Superior temporal gyrus (tissue), 1 donor: ENCODE measurements around the gene GNMT.
"Not testable (repeated sequence)": the region's sequence is repeated elsewhere in the genome, so short reads cannot be mapped to it uniquely, and the experiment has no call there.

Source experiments
- DNase-seq: peaks from one replicate; pipeline ENCODE4 v3.0.0-alpha.2; 2016; ENCODE audit errors: extremely low spot score

GNMT gene

GRCh38 chr6:42941356-42941755, 19.2 kb upstream of the GNMT start:
- not testable (repeated sequence) for DNase-seq

- DNase-seq, result no peak
Measured at GRCh38 chr6:42942444-42942843, 18.1 kb upstream of the GNMT start.

GRCh38 chr6:42947950-42948349, 12.6 kb upstream of the GNMT start:
- DNase-seq, result peak; percentile 18

- DNase-seq, result no peak
Measured at GRCh38 chr6:42952389-42952788, 8.2 kb upstream of the GNMT start.

GRCh38 chr6:42954405-42954804, 6.1 kb upstream of the GNMT start:
- not testable (repeated sequence) for DNase-seq

- DNase-seq, result no peak
Measured at GRCh38 chr6:42958125-42958524, 2.4 kb upstream of the GNMT start.

- no peak for DNase-seq
Measured at GRCh38 chr6:42959917-42960242, 674 bp upstream of the GNMT start.

GRCh38 chr6:42961020-42961470, 491 bp downstream of the GNMT start:
- no peak for DNase-seq

- no peak for DNase-seq
Measured at GRCh38 chr6:42962096-42962495, 1.5 kb downstream of the GNMT start.

GRCh38 chr6:42962502-42963178, 2.1 kb downstream of the GNMT start:
- no peak for DNase-seq

GRCh38 chr6:42963179-42963854, 2.8 kb downstream of the GNMT start:
- no peak for DNase-seq

GRCh38 chr6:42963855-42964605, 3.5 kb downstream of the GNMT start:
- no peak for DNase-seq

- no peak for DNase-seq
Measured at GRCh38 chr6:42966571-42966970, 6.0 kb downstream of the GNMT start.

- no peak for DNase-seq
Measured at GRCh38 chr6:42967228-42967627, 6.7 kb downstream of the GNMT start.

- DNase-seq, result no peak
Measured at GRCh38 chr6:42968126-42968701, 7.7 kb downstream of the GNMT start.

- DNase-seq, result no peak
Measured at GRCh38 chr6:42968783-42969182, 8.2 kb downstream of the GNMT start.

GRCh38 chr6:42969431-42969830, 8.9 kb downstream of the GNMT start:
- no peak for DNase-seq

- DNase-seq, result no peak
Measured at GRCh38 chr6:42969934-42970333, 9.4 kb downstream of the GNMT start.

GRCh38 chr6:42970871-42971612, 10.5 kb downstream of the GNMT start:
- DNase-seq, result no peak

- peak; percentile 59 for DNase-seq
Measured at GRCh38 chr6:42971746-42972327, 11.3 kb downstream of the GNMT start.

- no peak for DNase-seq
Measured at GRCh38 chr6:42973926-42974325, 13.4 kb downstream of the GNMT start.
